Measurements from ENCODE around the gene OR52K1.
"Not testable (repeated sequence)": the region's sequence is repeated elsewhere in the genome, so short reads cannot be mapped to it uniquely, and the experiment has no call there.

The OR52K1 gene

DNA sequence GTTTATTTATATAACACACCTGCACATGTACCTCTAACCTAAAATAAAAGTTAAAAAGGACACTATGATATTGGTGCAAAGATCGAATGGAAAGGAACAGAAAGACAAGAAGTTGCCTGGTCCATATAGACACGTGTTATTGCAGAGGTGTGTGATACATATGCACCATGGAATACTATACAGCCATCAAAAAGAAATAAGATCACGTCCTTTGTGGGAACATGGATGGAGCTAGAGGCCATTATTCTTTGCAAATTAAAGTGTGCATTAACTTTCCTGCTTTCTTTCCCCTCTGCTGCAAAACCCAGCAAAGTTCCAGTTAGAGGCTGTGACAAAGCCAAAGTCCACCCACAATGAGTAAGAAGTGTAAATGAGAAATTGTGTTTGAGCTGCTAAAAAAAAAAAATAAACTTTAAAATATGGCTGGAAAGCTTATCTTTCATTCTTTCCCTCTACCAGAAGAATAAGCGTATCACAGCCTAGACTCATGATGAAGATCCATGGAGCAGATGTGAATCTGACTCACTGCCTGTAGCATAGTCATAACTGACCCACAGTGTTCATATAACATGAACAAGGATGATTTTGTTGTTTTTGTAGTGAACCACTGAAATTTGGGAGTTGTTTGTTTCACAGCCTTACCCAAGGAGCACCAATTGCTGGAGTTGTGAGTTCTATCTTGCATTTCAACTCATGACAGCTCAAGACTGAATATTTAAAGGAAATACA, 9.6 kb downstream of the OR52K1 start:
- DNase-seq, result peak; percentile 22

DNA sequence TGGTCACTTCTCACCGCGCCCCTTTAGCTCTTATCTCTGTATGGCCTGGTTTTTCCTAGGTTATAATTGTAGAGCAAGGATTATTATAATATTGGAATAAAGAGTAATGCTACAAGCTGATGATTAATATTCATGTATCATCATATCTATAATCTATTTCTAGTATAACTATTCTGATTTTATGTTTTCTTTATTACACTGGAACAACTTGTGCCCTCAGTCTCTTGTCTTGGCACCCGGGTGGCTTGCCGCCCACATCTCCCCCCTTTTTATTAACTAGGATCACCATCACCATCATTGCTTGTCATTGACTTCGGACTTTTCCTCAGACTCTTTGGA, 11.0 kb downstream of the OR52K1 start:
- no peak for DNase-seq

DNA sequence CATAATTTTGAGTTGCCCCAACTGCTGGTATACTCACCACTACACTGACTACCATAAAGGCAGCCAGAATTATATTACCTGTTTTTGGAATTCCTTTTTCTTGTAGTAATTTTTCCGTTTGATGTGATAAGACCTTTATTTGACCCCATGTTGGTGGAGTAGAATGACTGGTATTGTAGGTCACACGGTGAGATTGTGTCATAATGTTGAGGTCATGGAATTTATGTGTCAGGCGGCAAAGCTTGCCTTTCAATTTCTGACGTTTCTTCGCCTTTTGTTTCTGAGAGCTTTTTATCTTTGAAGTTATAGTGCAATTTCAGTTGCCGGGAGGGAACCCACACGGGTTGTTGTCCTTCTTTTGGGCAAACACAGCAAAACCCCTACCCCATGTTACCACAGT, 13.0 kb downstream of the OR52K1 start:
- peak; percentile 2 for DNase-seq

DNA sequence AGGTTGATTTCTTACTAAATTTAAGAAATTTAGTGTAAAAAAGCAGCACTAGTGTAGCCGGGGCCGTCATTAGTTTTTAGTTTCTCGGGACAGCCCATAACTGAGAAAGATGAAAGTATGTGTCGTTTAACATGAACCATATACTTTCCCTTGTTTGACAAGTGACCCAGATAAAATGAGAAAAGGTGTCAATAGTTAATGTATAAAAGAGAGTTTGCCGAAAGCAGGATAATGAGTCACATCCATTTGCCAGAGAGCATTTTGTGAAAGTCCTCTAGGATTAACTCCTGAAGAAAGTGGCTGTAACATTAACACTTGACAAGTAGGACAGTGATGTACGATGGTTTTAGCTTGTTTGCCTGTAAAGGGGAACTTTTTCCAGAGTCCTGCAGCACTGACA, 13.5 kb downstream of the OR52K1 start:
- no peak for DNase-seq

DNA sequence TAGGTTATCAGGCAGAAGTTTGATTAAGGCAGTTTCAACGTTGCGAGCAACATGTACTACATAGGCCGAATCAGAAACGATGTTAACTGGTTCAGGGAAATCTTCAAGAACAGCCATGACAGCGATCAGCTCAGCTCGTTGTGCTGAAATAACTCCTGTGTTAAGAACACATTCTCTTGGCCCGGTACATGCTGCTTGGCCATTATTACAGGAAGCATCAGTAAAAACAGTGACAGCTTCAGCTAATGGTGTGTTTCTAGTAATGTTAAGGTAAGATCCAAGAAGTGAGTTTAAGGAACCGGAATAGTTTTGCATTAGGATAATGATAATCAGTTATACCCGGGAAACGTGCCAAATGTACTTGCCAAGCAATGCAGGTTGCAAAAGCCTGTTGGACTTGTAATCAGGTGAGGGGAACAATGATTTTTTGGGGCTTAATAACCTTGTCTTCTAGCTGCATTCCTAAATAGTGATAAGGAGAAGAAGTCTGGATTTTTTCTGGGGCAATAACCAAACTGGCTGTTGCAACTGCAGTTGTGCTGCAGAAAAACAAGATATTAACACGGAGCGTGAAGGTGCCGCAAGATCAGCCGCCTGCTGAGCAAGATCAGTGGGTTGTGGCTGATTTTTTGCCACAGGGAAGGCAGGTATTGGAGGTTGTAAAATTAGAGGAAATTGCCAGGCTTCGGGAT, 14.3 kb downstream of the OR52K1 start:
- DNase-seq, result no peak

DNA sequence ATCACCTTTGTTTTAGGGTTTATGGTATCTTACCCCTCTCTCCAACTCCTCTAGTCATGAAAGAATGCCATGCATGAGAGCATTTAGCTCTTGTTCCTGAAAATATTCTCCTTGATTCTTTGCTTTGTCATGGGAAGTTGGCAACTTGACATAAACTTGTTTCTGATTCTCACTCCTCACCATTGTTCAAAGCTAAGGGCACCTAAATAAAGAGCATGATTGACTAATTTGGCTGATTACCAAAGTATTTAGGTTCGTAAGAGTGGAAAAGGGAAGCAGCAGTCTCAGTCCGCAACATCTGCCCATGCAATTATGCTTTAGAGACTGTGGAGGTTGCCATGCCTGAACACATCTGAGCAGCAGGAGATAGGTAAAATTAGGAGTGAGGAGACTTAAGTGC, 26.4 kb downstream of the OR52K1 start:
- no peak for DNase-seq

DNA sequence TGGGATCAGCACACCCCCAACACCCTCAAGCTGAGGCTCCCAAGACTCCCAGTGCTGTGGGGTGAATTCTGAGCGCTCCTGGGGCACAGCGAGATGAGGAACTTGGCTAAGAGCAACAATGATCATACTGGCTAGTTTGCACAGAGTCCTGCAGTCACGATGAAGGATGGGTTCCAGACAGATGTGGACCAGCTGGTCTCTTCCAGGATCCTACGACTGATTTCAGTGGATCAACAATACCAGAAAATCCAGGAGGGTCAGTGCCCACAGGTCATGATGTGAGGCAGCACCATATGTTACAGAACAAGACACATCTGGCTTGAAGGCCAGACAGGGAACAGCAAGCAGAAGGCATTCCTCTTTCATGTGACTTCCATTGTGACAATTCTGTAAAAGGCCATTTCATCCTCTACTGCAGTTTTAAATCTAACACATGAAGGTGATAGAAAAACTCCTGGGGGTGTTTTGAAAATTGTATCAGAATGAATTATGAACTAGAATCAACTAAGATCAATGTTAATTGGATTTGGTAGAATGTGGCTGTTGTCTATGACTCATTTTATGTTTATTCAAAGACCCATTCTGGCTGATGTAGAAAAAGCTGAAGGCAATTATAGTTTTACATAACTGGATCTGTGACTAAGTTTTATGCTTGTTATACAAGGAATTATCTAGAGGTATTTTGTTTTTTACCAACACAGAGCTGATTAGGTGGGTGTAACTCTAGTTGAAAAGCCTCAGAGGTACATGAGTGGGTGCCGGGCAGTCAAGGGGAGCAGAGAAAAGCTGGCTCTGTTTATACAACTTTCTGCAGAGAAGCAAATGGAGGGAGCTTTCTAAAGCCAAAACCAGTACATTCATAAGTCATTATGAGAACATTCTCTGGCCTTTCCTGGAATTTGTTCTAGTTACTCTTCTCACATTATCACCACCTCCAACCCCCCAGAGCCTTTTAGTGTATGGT, 29.1 kb downstream of the OR52K1 start:
- DNase-seq, result no peak

DNA sequence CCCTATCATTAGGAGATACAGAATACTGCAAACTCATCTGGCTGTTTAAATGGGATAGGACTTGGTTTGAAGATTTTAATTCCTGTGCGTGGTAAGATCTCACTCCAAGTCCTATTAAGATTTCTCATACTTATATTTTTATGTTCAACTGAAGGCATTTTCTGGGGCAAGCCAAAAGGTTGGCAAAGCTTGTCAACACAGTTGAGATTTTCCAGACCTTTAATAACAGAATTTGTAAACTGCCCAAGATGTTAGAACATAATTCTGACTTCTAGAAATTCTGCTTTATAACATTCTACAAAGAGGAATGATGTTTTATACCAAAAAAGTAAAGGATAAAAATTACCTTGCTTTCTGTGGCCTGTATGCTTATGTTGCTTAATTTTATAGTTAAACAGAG, 31.8 kb downstream of the OR52K1 start:
- no peak for DNase-seq

DNA sequence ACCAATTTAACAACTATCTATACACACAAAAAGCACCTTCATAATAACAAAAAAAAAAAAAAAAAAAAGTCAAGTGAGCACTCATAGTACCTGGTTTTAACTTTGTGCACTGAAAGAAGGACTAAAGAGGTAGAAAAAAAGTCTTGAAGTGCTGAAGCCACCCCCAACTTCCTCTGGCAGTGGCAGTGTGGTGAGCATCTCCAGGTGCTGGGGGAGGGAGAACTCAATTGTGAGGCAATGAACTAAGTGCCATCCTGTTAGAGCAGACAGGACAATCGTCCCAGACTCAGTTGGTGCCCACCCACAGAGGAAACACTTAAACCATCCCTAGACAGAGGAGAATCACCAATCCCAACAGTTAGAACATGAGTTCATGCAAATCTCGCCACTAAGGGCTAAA, 39.9 kb downstream of the OR52K1 start:
- DNase-seq, result no peak

DNA sequence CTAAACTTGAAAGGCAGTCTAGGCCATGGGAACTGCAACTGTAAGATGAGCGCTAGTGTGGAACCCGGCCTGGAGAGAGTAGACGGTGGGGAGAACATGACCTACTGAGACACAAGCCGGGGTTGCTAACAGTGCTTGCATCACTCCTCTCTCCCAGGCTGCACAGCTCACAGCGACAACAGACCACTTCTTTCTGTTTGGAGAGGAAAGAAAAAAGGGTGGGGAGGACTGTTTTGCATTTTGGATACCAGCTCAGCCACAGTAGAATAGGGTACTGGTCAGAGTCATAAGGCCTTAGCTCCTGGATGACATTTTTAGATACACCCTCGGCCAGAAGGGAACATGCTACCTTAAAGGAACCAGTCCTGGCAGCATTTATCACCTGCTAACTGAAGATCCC, 40.3 kb downstream of the OR52K1 start:
- DNase-seq, result no peak

DNA sequence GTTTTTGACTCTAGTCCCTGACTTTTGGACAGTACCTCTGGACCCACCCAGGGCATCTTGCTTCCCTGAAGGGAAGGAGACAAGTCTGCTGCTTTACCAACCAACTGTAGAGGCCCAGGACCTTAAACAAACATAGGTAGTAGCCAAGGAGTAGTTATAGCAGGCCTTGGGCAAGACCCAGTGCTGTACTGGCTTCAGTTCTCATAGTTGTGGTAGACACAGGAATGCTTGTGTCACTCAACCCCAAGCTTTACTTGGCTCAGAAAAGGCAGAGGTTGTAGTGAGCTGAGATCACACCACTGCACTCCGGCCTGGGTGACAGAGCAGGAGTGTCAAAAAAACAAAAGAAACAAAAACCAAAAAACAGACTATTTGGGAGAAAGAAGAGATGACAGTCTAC, 41.2 kb downstream of the OR52K1 start:
- no peak for DNase-seq

DNA sequence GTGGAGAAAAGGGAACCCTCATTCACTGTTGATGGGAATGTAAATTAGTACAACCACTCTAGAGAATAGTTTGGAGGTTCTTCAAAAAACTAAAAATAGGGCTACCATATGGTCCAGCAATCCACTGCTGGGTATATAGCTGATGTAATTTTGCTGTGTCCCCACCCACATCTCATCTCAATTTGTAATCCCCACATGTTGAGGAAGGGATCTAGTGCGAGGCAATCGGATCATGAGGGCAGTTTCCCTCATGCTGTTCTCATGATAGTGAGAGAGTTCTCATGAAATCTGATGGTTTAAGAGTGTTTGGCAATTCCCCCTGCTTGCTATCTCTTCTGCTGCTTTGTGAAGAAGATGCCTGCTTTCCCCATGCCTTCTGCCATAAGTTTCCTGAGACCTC, 45.5 kb downstream of the OR52K1 start:
- DNase-seq, result no peak

DNA sequence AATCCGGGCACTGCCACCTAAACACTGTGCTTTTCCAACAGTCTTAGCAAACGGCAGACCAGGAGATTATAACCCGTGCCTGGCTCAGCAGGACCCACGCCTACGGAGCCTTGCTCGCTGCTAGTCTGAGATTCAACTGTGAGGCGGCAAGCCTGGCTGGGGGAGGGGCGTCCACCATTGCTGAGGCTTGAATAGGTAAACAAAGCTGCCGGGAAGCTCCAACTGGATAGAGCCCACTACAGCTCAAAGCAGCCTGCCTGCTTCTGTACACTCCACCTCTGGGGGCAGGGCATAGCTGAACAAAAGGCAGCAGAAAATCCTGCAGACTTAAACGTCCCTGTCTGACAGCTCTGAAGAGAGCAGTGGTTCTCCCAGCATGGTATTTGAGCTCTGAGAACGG, 49.2 kb downstream of the OR52K1 start:
- not testable (repeated sequence) for DNase-seq

DNA sequence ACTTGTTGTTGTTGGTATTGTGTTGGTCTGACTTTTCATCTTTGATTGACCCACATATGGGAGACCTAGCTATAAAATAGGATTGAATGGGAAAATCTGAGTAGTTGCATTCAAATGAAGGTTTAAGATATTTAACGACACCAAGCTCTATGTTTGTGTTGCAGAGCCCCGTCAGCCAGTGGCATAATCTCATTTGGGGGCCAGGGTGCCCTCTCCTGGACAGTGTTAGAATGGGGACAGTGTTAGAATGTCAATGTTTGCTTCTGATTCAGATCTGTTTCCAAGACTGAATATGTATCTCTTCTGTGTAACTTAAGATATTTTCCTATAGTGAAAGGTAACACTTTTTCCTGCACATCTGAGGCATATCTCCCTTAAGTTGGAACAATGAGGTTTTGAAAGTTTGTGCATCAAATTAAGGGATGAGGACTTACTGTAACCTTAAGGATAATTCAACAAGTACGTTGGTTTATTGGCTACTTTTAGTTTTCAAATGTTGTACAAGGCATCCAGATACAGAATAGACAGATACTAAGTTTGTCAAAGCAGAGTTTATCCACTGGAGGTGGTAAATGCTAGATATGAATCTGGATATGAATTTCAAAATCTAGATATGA, 57.3 kb downstream of the OR52K1 start:
- DNase-seq, result peak; percentile 42

DNA sequence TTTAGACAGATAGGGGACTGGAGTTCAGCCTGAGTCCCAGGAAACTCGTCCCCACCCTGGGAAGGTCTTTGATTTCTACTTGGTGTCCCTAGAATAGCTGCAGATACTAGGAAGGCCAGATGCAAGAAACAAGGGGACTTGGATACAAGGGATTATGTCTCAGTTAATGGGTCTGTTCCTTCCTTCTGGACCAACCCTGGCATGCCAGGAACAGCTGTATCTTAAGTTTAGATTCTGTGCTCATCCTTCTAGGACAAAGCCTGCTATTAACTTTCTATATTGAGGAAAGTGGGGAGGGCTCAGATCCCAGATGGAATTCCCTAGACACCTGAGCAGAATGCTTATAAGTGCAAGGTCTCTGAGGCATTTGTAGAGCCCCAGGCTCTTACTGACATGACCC, 58.6 kb downstream of the OR52K1 start:
- DNase-seq, result no peak
